H9 (cell line): ENCODE results near the gene GUK1. TPM values are rescaled to one million over a fixed set of nuclear protein-coding genes. Genes with fewer than 3 reads are reported as not detected.
A peak's percentile ranks its signal among the peaks of the same experiment; 100 is the strongest.

ENCODE experiments used
- DNase-seq: peaks from one replicate; pipeline ENCODE4 v3.0.0-alpha.2; 2017
- H2AFZ ChIP-seq: one replicate; pipeline ENCODE4 v1.6.1; 2013; ENCODE audit warnings: mild to moderate bottlenecking, low read length, control low read depth, moderate library complexity
- H2AK5ac ChIP-seq: 2 replicates; pipeline ENCODE4 v1.6.1; 2013; ENCODE audit warnings: low read length, control low read depth, mixed read lengths; ENCODE audit not compliant: insufficient read length
- H2BK120ac ChIP-seq: one replicate; pipeline ENCODE4 v1.6.1; 2013; ENCODE audit warnings: low read depth, mild to moderate bottlenecking, low read length, control low read depth, inconsistent platforms; ENCODE audit not compliant: poor library complexity, severe bottlenecking
- H2BK12ac ChIP-seq: 2 replicates; pipeline ENCODE4 v1.6.1; 2013; ENCODE audit warnings: low read length, control low read depth, mixed read lengths, low read depth; ENCODE audit not compliant: insufficient read length
- H2BK15ac ChIP-seq: 2 replicates; pipeline ENCODE4 v1.6.1; 2013; ENCODE audit warnings: low read depth, low read length, control low read depth
- H2BK20ac ChIP-seq: one replicate; pipeline ENCODE4 v1.6.1; 2013; ENCODE audit warnings: low read depth, mild to moderate bottlenecking, low read length, control low read depth, inconsistent platforms; ENCODE audit not compliant: poor library complexity, severe bottlenecking
- H2BK5ac ChIP-seq: 2 replicates; pipeline ENCODE4 v1.6.1; 2013; ENCODE audit warnings: low read length, control low read depth, mixed read lengths; ENCODE audit not compliant: insufficient read length
- H3K14ac ChIP-seq: 2 replicates; pipeline ENCODE4 v1.6.1; 2013; ENCODE audit warnings: low read length, control low read depth; ENCODE audit not compliant: insufficient read depth
- H3K18ac ChIP-seq: 2 replicates; pipeline ENCODE4 v1.6.1; 2013; ENCODE audit warnings: low read depth, mild to moderate bottlenecking, mixed read lengths, low read length, control low read depth; ENCODE audit not compliant: insufficient read length
- H3K23ac ChIP-seq: 2 replicates; pipeline ENCODE4 v1.6.1; 2013; ENCODE audit warnings: low read length, control low read depth, mixed read lengths, low read depth; ENCODE audit not compliant: insufficient read length
- H3K23me2 ChIP-seq: 2 replicates; pipeline ENCODE4 v1.6.1; 2013; ENCODE audit warnings: low read depth, mild to moderate bottlenecking, mixed read lengths, low read length, control low read depth; ENCODE audit not compliant: insufficient read length, poor library complexity, severe bottlenecking
- H3K27ac ChIP-seq: 2 replicates; pipeline ENCODE4 v1.5.1; 2013; ENCODE audit warnings: low read length, control low read depth, mixed read lengths, low read depth; ENCODE audit not compliant: insufficient read length
- H3K27me3 ChIP-seq: 2 replicates; pipeline ENCODE4 v1.6.1; 2013; ENCODE audit warnings: low read length, control low read depth, inconsistent platforms; ENCODE audit not compliant: insufficient read depth
- H3K4ac ChIP-seq: 2 replicates; pipeline ENCODE4 v1.6.1; 2013; ENCODE audit warnings: low read depth, mild to moderate bottlenecking, control low read depth, inconsistent platforms, low read length, moderate library complexity
- H3K4me1 ChIP-seq: 2 replicates; pipeline ENCODE4 v1.6.1; 2013; ENCODE audit warnings: low read length, control low read depth, inconsistent platforms; ENCODE audit not compliant: insufficient read depth
- H3K4me2 ChIP-seq: 2 replicates; pipeline ENCODE4 v1.6.1; 2013; ENCODE audit warnings: low read length, control low read depth, mixed read lengths; ENCODE audit not compliant: insufficient read length, insufficient read depth
- H3K56ac ChIP-seq: 2 replicates; pipeline ENCODE4 v1.6.1; 2013; ENCODE audit warnings: low read depth, mild to moderate bottlenecking, mixed read lengths, low read length, control low read depth; ENCODE audit not compliant: insufficient read length
- H3K79me1 ChIP-seq: 2 replicates; pipeline ENCODE4 v1.6.1; 2013; ENCODE audit warnings: low read depth, mild to moderate bottlenecking, moderate library complexity, low read length, control low read depth, inconsistent platforms; ENCODE audit not compliant: insufficient read depth, poor library complexity, severe bottlenecking
- H3K79me2 ChIP-seq: 2 replicates; pipeline ENCODE4 v1.6.1; 2013; ENCODE audit warnings: low read length, control low read depth, inconsistent platforms; ENCODE audit not compliant: insufficient read depth
- H3K9ac ChIP-seq: 2 replicates; pipeline ENCODE4 v1.6.1; 2013; ENCODE audit warnings: low read length, control low read depth, mixed read lengths; ENCODE audit not compliant: insufficient read length; ENCODE audit errors: extremely low read depth
- H3K9me3 ChIP-seq: one replicate; pipeline ENCODE4 v1.6.1; 2013; ENCODE audit warnings: low read depth, low read length, inconsistent platforms; ENCODE audit not compliant: control insufficient read depth
- H3T11ph ChIP-seq: one replicate; pipeline ENCODE4 v1.6.1; 2013; ENCODE audit warnings: mild to moderate bottlenecking, low read length, control low read depth, inconsistent platforms
- H4K20me1 ChIP-seq: one replicate; pipeline ENCODE4 v1.6.1; 2013; ENCODE audit not compliant: control insufficient read depth, insufficient read length, insufficient read depth
- H4K5ac ChIP-seq: 2 replicates; pipeline ENCODE4 v1.6.1; 2013; ENCODE audit warnings: low read depth, mild to moderate bottlenecking, mixed read lengths, low read length, control low read depth; ENCODE audit not compliant: insufficient read length
- H4K8ac ChIP-seq: replicated peaks from 2 replicates; pipeline ENCODE4 v1.6.1; 2013; ENCODE audit warnings: low read length, control low read depth, mixed read lengths, low read depth; ENCODE audit not compliant: insufficient read length
- H4K91ac ChIP-seq: 2 replicates; pipeline ENCODE4 v1.6.1; 2013; ENCODE audit warnings: low read depth, mild to moderate bottlenecking, moderate library complexity, mixed read lengths, low read length, control low read depth; ENCODE audit not compliant: insufficient read length
- H3K27ac Mint-ChIP-seq, 3 experiments: 2 replicates in 2 of 3; 3 replicates in 1 of 3; pipeline ENCODE4 v1.8.0; 2020 to 2021; ENCODE audit warnings: mixed read lengths in 3 of 3, mild to moderate bottlenecking in 1 of 3, moderate library complexity in 1 of 3
- H3K27me3 Mint-ChIP-seq: 2 replicates; pipeline ENCODE4 v1.8.0; 2021; ENCODE audit warnings: low read depth, mild to moderate bottlenecking, moderate library complexity, mixed read lengths
- H3K36me3 Mint-ChIP-seq, 3 experiments: 2 replicates in 2 of 3; 3 replicates in 1 of 3; pipeline ENCODE4 v1.8.0; 2020 to 2021; ENCODE audit warnings: low read depth in 3 of 3, mixed read lengths in 3 of 3; ENCODE audit not compliant: insufficient read depth in 1 of 3
- H3K4me1 Mint-ChIP-seq, 2 experiments: 2 replicates each; pipeline ENCODE4 v1.8.0; 2020; ENCODE audit warnings: mixed read lengths in 2 of 2
- H3K4me3 Mint-ChIP-seq, 2 experiments: 2 replicates in 1 of 2; 3 replicates in 1 of 2; pipeline ENCODE4 v1.8.0; 2020 to 2021; ENCODE audit warnings: mild to moderate bottlenecking in 2 of 2, mixed read lengths in 2 of 2, moderate library complexity in 1 of 2
- H3K9me3 Mint-ChIP-seq, 2 experiments: 2 replicates in 1 of 2; 3 replicates in 1 of 2; pipeline ENCODE4 v1.8.0; 2020; ENCODE audit warnings: mild to moderate bottlenecking in 2 of 2, mixed read lengths in 2 of 2, moderate library complexity in 1 of 2
- WGBS: extraction: QIAGEN DNeasy Blood & Tissue Kit; methylation state at CpG from one replicate; pipeline ENCODE4 v1.1.7; 2013; ENCODE audit warnings: missing lambda C conversion rate, low lambda C conversion rate, mixed read lengths; ENCODE audit not compliant: insufficient read length; ENCODE audit errors: extremely low coverage; 5-methylcytosine and 5-hydroxymethylcytosine counted together
- total RNA-seq: library from RNA; stranded (reverse); gene quantifications from 2 replicates; pipeline ENCODE4 v1.2.1, GENCODE V29; 2021
- TF ChIP-seq, protein P1 (sequence below): fragments of 200-600 bp; sonication (generic); conservative IDR thresholded peaks from 3 replicates; pipeline ENCODE4 v1.8.0; 2021; ENCODE audit warnings: antibody characterized with exemption, mild to moderate bottlenecking

GUK1 gene
- total RNA-seq, 1 experiment from 2014 or later, result 88.2 TPM

DNA sequence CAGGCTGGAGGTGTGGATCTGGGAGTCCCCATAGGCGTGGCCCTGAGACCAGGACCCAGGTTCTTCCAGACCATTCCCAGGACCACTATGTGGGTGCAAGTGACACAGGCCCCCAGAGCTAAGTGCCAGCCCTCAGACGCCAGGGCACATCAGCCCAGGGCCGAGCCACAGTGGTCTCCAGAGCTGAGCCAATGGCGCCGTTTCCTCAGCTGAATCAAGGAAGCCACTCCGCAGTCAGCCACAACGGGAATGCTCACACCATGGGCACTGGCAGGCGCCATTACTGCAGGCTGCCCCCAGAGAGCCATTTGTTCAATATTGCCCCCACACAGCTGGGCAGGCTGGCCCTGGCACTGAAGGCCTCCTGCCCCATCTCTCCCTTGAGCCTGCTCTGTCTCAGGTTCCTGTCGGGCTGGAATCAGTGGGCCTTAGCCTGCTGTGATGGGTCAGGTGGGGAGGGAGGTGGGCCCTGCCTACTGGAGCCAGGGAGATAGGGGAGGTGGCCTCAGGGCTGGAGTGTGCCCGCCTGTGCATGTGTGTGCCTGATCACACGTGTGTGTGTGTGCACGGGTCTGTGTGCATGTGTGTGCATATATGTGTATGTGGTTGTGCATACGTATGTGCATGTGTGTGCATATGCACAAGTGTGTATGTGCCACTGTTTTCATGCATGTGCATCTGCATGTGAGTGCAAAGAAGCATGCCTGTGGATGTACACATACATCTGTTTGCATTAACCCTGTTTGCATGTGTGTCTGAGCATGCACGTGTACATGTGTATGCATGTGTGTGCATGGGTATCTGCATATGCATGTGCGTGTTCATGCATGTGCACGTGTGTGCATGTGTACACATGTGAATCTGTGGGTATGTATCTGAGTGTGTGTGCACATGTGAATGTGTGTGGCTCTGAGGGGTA is 15.8 kb downstream of the GUK1 start:
- H3K9me3 ChIP-seq, result no peaks in the 10 kb centered on the region
- H3T11ph ChIP-seq, result no peak overlapping the region
- no peak overlapping the region for H3K27ac ChIP-seq
- H4K5ac ChIP-seq, result no peak overlapping the region
- WGBS, result no CpG with 5 or more reads among the region's 16 CpGs
- H3K4me3 Mint-ChIP-seq, result no peak overlapping the region
- no peak overlapping the region for H2BK120ac ChIP-seq
- no peaks in the 10 kb centered on the region for H3K79me1 ChIP-seq
- no peak overlapping the region for H3K14ac ChIP-seq
- H2AFZ ChIP-seq, result no peak overlapping the region
- no peaks in the 10 kb centered on the region for H3K36me3 Mint-ChIP-seq
- H2BK5ac ChIP-seq, result no peak overlapping the region
- peaks cover 3% of the 10 kb centered on the region for H4K20me1 ChIP-seq
- H4K8ac ChIP-seq, result no peak overlapping the region
- H3K56ac ChIP-seq, result no peak overlapping the region
- no peak overlapping the region for H3K9ac ChIP-seq
- no peak overlapping the region for H2AK5ac ChIP-seq
- H3K4me2 ChIP-seq, result no peak overlapping the region
- no peak overlapping the region for H3K18ac ChIP-seq
- H3K9me3 Mint-ChIP-seq, result no peaks in the 10 kb centered on the region
- TF ChIP-seq, protein P1, sequence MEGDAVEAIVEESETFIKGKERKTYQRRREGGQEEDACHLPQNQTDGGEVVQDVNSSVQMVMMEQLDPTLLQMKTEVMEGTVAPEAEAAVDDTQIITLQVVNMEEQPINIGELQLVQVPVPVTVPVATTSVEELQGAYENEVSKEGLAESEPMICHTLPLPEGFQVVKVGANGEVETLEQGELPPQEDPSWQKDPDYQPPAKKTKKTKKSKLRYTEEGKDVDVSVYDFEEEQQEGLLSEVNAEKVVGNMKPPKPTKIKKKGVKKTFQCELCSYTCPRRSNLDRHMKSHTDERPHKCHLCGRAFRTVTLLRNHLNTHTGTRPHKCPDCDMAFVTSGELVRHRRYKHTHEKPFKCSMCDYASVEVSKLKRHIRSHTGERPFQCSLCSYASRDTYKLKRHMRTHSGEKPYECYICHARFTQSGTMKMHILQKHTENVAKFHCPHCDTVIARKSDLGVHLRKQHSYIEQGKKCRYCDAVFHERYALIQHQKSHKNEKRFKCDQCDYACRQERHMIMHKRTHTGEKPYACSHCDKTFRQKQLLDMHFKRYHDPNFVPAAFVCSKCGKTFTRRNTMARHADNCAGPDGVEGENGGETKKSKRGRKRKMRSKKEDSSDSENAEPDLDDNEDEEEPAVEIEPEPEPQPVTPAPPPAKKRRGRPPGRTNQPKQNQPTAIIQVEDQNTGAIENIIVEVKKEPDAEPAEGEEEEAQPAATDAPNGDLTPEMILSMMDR, result no peak
- H3K23me2 ChIP-seq, result no peaks in the 10 kb centered on the region
- H3K27me3 ChIP-seq, result no peaks in the 10 kb centered on the region; the same call in 1 of the 2 replicates
- H2BK15ac ChIP-seq, result no peak overlapping the region
- no peak overlapping the region for H3K4ac ChIP-seq
- H3K23ac ChIP-seq, result peak overlapping the region; percentile 79
- H4K91ac ChIP-seq, result no peak overlapping the region
- H3K4me1 ChIP-seq, result no peaks in the 10 kb centered on the region
- H3K27ac Mint-ChIP-seq, result no peak overlapping the region
- H2BK20ac ChIP-seq, result no peak overlapping the region
- peaks cover 2% of the 10 kb centered on the region; the same call in 1 of the 2 replicates for H3K27me3 Mint-ChIP-seq
- DNase-seq, result no peak
- H2BK12ac ChIP-seq, result no peak overlapping the region
- H3K4me1 Mint-ChIP-seq, result peaks cover 3 to 5% of the 10 kb centered on the region in 2 experiments; a peak in 1 of 4 replicates
- no peaks in the 10 kb centered on the region for H3K79me2 ChIP-seq
